HEK293 (cell line): ENCODE data around the gene ECPAS.

ENCODE experiments used
- CTCF ChIA-PET: fragments of 350-600 bp; formaldehyde crosslinking; extraction: SDS; loops from one replicate; lab custom pipeline; 2021; ENCODE audit warnings: antibody characterized with exemption; lab: Yijun Ruan, JAX
- POLR2A ChIA-PET: fragments of 300-600 bp; formaldehyde crosslinking; extraction: SDS; loops from one replicate; lab custom pipeline; 2020; ENCODE audit warnings: antibody characterized with exemption, inconsistent platforms; lab: Yijun Ruan, JAX
- H3K27ac ChIP-seq: fragments of 200-500 bp; sonication (Bioruptor generic); 2 replicates; pipeline ENCODE4 v1.5.1; 2014; ENCODE audit warnings: low read depth, low read length, control low read depth, inconsistent platforms; ENCODE audit errors: extremely low read depth
- H3K36me3 ChIP-seq, 2 experiments: fragments of 200-500 bp in 1 of 2; sonication (Bioruptor generic) in 1 of 2; 1 replicate in 1 of 2; 2 replicates in 1 of 2; pipeline ENCODE4 v1.5.1; 2014 to 2017; ENCODE audit warnings: inconsistent platforms in 2 of 2, low read length in 2 of 2; ENCODE audit not compliant: control insufficient read depth in 2 of 2, insufficient read depth in 1 of 2
- H3K4me1 ChIP-seq: fragments of 200-500 bp; sonication (Bioruptor generic); 2 replicates; pipeline ENCODE4 v1.5.1; 2014; ENCODE audit warnings: mild to moderate bottlenecking, low read length, inconsistent platforms; ENCODE audit not compliant: control insufficient read depth, insufficient read depth
- H3K4me3 ChIP-seq: 2 replicates; pipeline ENCODE4 v1.5.1; 2011; ENCODE audit warnings: low read depth, mild to moderate bottlenecking, control low read depth, low read length, moderate library complexity
- H3K9me3 ChIP-seq: fragments of 200-500 bp; sonication (Bioruptor generic); 2 replicates; pipeline ENCODE4 v1.5.1; 2014; ENCODE audit warnings: low read depth, low read length, inconsistent platforms; ENCODE audit not compliant: control insufficient read depth, insufficient read depth
- ATF2 ChIP-seq: fragments of 450-650 bp; formaldehyde crosslinking; IDR thresholded peaks from 2 replicates; pipeline ENCODE4 v1.5.1; 2016; ENCODE audit warnings: missing biosample characterization, missing genetic modification characterization, low read depth
- BCL11A ChIP-seq: fragments of 450-650 bp; formaldehyde crosslinking; IDR thresholded peaks from 2 replicates; pipeline ENCODE4 v1.5.1; 2016; ENCODE audit warnings: low read depth, missing biosample characterization, missing genetic modification characterization
- GLIS1 ChIP-seq: fragments of 450-650 bp; formaldehyde crosslinking; IDR thresholded peaks from 2 replicates; pipeline ENCODE4 v1.5.1; 2016; ENCODE audit warnings: missing biosample characterization, missing genetic modification characterization
- PRDM2 ChIP-seq: fragments of 450-650 bp; formaldehyde crosslinking; IDR thresholded peaks from 2 replicates; pipeline ENCODE4 v1.5.1; 2016; ENCODE audit warnings: missing biosample characterization, missing genetic modification characterization, borderline replicate concordance
- SCRT1 ChIP-seq: fragments of 450-650 bp; formaldehyde crosslinking; IDR thresholded peaks from 2 replicates; pipeline ENCODE4 v1.5.1; 2016; ENCODE audit warnings: missing biosample characterization, missing genetic modification characterization, borderline replicate concordance
- SCRT2 ChIP-seq: fragments of 450-650 bp; formaldehyde crosslinking; IDR thresholded peaks from 2 replicates; pipeline ENCODE4 v1.5.1; 2016; ENCODE audit warnings: missing biosample characterization, missing genetic modification characterization
- SP3 ChIP-seq: fragments of 450-650 bp; formaldehyde crosslinking; IDR thresholded peaks from 2 replicates; pipeline ENCODE4 v1.5.1; 2016; ENCODE audit warnings: missing biosample characterization, missing genetic modification characterization
- TRIM28 ChIP-seq: IDR thresholded peaks from 2 replicates; pipeline ENCODE4 v1.6.1; 2011; ENCODE audit warnings: low read length, control low read depth, borderline replicate concordance
- YY2 ChIP-seq: fragments of 450-650 bp; formaldehyde crosslinking; IDR thresholded peaks from 2 replicates; pipeline ENCODE4 v1.5.1; 2016; ENCODE audit warnings: missing biosample characterization, missing genetic modification characterization
- ZBTB17 ChIP-seq: fragments of 450-650 bp; formaldehyde crosslinking; IDR thresholded peaks from 2 replicates; pipeline ENCODE4 v1.5.1; 2016; ENCODE audit warnings: missing biosample characterization, missing genetic modification characterization
- ZEB2 ChIP-seq: fragments of 450-650 bp; formaldehyde crosslinking; IDR thresholded peaks from 2 replicates; pipeline ENCODE4 v1.5.1; 2016; ENCODE audit warnings: missing biosample characterization, missing genetic modification characterization
- ZNF19 ChIP-seq: fragments of 450-650 bp; formaldehyde crosslinking; IDR thresholded peaks from 2 replicates; pipeline ENCODE4; 2016; ENCODE audit warnings: missing biosample characterization, missing genetic modification characterization, low read depth
- ZNF311 ChIP-seq: fragments of 450-650 bp; formaldehyde crosslinking; IDR thresholded peaks from 2 replicates; pipeline ENCODE4 v1.5.1; 2017; ENCODE audit warnings: missing biosample characterization, missing genetic modification characterization, borderline replicate concordance
- ZNF366 ChIP-seq: fragments of 450-650 bp; formaldehyde crosslinking; conservative IDR thresholded peaks from 2 replicates; pipeline ENCODE4 v1.5.1; 2016; ENCODE audit warnings: missing biosample characterization, missing genetic modification characterization
- ZNF391 ChIP-seq: fragments of 450-650 bp; formaldehyde crosslinking; IDR thresholded peaks from 2 replicates; pipeline ENCODE4 v1.5.1; 2016; ENCODE audit warnings: low read depth, missing biosample characterization, missing genetic modification characterization, borderline replicate concordance
- ZNF514 ChIP-seq: fragments of 450-650 bp; formaldehyde crosslinking; IDR thresholded peaks from 2 replicates; pipeline ENCODE4 v1.5.1; 2016; ENCODE audit warnings: missing biosample characterization, missing genetic modification characterization
- ZNF555 ChIP-seq: fragments of 450-650 bp; formaldehyde crosslinking; conservative IDR thresholded peaks from 2 replicates; pipeline ENCODE4 v1.5.1; 2017; ENCODE audit warnings: missing biosample characterization, mild to moderate bottlenecking, missing genetic modification characterization, inconsistent platforms
- ZNF560 ChIP-seq: fragments of 450-650 bp; formaldehyde crosslinking; IDR thresholded peaks from 2 replicates; pipeline ENCODE4 v1.5.1; 2017; ENCODE audit warnings: missing biosample characterization, missing genetic modification characterization, borderline replicate concordance
- ZNF600 ChIP-seq: fragments of 450-650 bp; formaldehyde crosslinking; IDR thresholded peaks from 2 replicates; pipeline ENCODE4 v1.5.1; 2016; ENCODE audit warnings: missing biosample characterization, missing genetic modification characterization
- ZNF610 ChIP-seq: fragments of 450-650 bp; formaldehyde crosslinking; IDR thresholded peaks from 2 replicates; pipeline ENCODE4 v1.5.1; 2016; ENCODE audit warnings: missing biosample characterization, missing genetic modification characterization, borderline replicate concordance
- ZNF747 ChIP-seq: fragments of 450-650 bp; formaldehyde crosslinking; IDR thresholded peaks from 2 replicates; pipeline ENCODE4 v1.5.1; 2016; ENCODE audit warnings: missing biosample characterization, missing genetic modification characterization
- ZSCAN16 ChIP-seq: fragments of 450-650 bp; formaldehyde crosslinking; IDR thresholded peaks from 2 replicates; pipeline ENCODE4 v1.5.1; 2016; ENCODE audit warnings: missing biosample characterization, missing genetic modification characterization
- TF ChIP-seq, protein P1 (sequence below): fragments of 450-650 bp; formaldehyde crosslinking; IDR thresholded peaks from 2 replicates; pipeline ENCODE4 v1.5.1; 2016; ENCODE audit warnings: missing biosample characterization, missing genetic modification characterization

The ECPAS gene

DNA sequence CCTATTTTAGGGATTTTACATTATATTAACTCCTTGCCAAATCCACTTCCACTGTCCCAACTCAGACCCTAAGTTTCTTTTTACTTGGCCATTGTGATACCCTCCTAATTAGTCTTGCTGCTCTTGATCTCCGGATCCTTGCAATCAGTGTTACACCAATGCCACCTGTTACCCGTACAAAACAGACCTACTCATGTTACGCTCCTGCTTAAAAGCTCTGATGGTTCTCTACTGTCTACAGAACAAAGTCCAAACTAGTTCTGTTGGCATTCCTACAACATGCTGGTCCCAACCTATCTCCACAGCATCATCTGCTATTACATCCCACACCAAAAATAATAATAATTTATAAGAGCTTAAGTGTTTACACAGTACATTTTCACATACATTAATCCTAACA lies 9.8 kb downstream of the ECPAS start:
- ChIA-PET POLR2A (no interaction called here), CTCF (interaction anchor here (0.9 to 1.2 kb wide), 2 partner anchors 8 to 47 kb away, joined by 4 to 6 read pairs; no protein-coding TSS in a partner anchor)
- no peak overlapping the region for H3K4me3 ChIP-seq
- no peak overlapping the region for H3K27ac ChIP-seq
- TF ChIP-seq SCRT2 (peak; percentile 97), ZNF366 (tag by site-specific recombination) (no peak), ZEB2 (tag by site-specific recombination) (no peak), YY2 (no peak), BCL11A (tag by site-specific recombination) (no peak), SCRT1 (tag by site-specific recombination) (peak; percentile 82), ZNF610 (no peak), ZNF600 (tag by site-specific recombination) (peak; percentile 61; the same call in 1 of the 2 replicates), ZNF555 (tag by site-specific recombination) (no peak), ZNF19 (tag by site-specific recombination) (no peak), ZNF391 (tag by site-specific recombination) (no peak), SP3 (no peak), ATF2 (no peak), ZNF560 (tag by site-specific recombination) (no peak), ZBTB17 (tag by site-specific recombination) (peak; percentile 44; the same call in 1 of the 2 replicates), TRIM28 (no peak), GLIS1 (tag by site-specific recombination) (no peak), ZSCAN16 (tag by site-specific recombination) (no peak), ZNF747 (no peak), PRDM2 (tag by site-specific recombination) (no peak), ZNF514 (tag by site-specific recombination) (no peak), ZNF311 (tag by site-specific recombination) (no peak)
- TF ChIP-seq, protein P1, sequence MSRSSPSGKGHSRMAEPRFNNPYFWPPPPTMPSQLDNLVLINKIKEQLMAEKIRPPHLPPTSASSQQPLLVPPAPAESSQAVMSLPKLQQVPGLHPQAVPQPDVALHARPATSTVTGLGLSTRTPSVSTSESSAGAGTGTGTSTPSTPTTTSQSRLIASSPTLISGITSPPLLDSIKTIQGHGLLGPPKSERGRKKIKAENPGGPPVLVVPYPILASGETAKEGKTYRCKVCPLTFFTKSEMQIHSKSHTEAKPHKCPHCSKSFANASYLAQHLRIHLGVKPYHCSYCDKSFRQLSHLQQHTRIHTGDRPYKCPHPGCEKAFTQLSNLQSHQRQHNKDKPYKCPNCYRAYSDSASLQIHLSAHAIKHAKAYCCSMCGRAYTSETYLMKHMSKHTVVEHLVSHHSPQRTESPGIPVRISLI, result no peak
- H3K36me3 ChIP-seq, result no peaks in the 10 kb centered on the region; a peak in 1 of 3 replicates
- no peaks in the 10 kb centered on the region for H3K9me3 ChIP-seq
- no peaks in the 10 kb centered on the region for H3K4me1 ChIP-seq
